GM23248 (cell line): Measurements from ENCODE around the gene MFAP4.

ENCODE experiments used
- EZH2 ChIP-seq: fragments of 200-600 bp; sonication (generic); IDR thresholded peaks from 2 replicates; pipeline ENCODE4 v1.6.1; 2018; ENCODE audit warnings: antibody characterized with exemption, mild to moderate bottlenecking; ENCODE audit not compliant: insufficient read depth, poor library complexity, severe bottlenecking
- EZH2phosphoT487 ChIP-seq: fragments of 200-600 bp; sonication (generic); IDR thresholded peaks from 2 replicates; pipeline ENCODE4 v1.6.1; 2018; ENCODE audit warnings: antibody characterized with exemption, moderate library complexity, mild to moderate bottlenecking, low read depth; ENCODE audit not compliant: insufficient read depth

DNA sequence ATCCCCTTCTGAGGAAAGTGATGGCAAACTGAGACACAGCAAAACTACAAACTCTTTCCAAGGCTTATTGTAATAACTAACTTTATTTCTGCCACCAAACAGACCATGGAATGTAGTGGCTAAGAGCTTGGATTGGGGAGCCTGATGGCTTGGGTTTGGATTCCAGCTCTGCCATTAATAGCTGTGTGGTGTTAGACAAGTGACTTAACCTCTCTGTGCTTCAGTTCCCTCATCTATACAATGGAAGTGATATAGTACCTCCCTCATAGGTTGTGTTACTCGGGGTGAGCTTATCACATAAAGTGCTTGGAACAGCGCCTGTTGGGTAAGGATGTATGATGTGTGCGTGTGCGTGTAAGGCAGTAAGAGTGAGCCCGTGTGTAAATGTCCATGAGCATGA, 18.1 kb upstream of the MFAP4 start:
- no peak for TF ChIP-seq EZH2
- TF ChIP-seq EZH2phosphoT487, result no peak
